Neural progenitor cell (in vitro differentiated cells): ENCODE measurements around the gene MSI2.

Experiments used
- CTCF ChIP-seq: fragments of 200-600 bp; sonication (generic); IDR thresholded peaks from 2 replicates; pipeline ENCODE4 v1.5.1; 2017; ENCODE audit warnings: antibody characterized with exemption, mild to moderate bottlenecking
- EZH2phosphoT487 ChIP-seq: fragments of 200-600 bp; sonication (generic); IDR thresholded peaks from 2 replicates; pipeline ENCODE4 v1.6.1; 2017; ENCODE audit warnings: antibody characterized with exemption

DNA sequence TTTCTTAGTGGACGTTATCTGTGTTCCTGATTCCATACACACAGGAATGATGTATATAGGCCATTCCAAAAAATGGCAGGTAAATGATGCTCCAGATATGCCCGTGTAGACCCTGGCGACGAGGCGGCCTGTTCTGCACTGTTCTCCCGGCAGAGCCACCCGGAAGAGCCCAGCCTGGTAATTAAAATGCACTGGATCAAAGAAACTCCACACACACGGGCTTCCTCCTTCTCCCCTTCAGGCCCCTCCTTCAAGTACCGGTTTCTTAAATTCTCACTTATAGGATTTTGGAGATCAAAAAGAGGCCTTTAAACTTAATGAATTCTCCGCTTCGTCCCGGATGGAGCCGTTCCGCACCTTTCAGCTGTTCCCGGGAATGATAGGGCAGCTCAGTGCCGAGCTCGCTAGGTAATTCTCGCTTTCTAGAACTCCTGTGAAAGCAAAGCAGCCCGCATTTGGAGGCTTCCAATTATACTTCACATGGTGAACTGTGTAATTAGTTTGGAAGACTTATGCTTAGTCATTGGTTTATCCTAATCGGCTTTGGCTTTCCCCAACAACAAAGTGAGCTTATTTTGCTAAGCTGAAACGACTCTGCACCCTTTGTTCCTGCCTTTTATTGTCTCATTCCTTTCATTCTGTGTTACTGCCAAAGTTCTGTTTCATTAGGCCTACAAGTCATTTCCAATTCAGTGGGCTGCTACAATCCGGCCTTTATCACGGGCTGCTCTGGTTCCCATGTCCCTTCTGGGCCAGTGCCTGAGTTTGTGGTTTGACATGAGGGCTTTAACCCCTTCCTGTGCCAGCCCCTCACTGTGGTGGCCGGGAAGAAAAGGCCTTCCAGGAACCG, 150.0 kb downstream of the MSI2 start:
- TF ChIP-seq CTCF (no peak), EZH2phosphoT487 (peak; percentile 98)
